LNCAP (cell line): ENCODE results near the gene MKNK1.

Source experiments
- TF ChIP-seq, protein P1 (sequence below): fragments of 450-650 bp; IDR thresholded peaks from 2 replicates; pipeline ENCODE4 v1.5.1; 2017; ENCODE audit warnings: mild to moderate bottlenecking

The MKNK1 gene

GRCh38 chr1:46520063-46520911 is 83.8 kb downstream of the MKNK1 start:
- TF ChIP-seq, protein P1, sequence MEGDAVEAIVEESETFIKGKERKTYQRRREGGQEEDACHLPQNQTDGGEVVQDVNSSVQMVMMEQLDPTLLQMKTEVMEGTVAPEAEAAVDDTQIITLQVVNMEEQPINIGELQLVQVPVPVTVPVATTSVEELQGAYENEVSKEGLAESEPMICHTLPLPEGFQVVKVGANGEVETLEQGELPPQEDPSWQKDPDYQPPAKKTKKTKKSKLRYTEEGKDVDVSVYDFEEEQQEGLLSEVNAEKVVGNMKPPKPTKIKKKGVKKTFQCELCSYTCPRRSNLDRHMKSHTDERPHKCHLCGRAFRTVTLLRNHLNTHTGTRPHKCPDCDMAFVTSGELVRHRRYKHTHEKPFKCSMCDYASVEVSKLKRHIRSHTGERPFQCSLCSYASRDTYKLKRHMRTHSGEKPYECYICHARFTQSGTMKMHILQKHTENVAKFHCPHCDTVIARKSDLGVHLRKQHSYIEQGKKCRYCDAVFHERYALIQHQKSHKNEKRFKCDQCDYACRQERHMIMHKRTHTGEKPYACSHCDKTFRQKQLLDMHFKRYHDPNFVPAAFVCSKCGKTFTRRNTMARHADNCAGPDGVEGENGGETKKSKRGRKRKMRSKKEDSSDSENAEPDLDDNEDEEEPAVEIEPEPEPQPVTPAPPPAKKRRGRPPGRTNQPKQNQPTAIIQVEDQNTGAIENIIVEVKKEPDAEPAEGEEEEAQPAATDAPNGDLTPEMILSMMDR: no peak

DNA sequence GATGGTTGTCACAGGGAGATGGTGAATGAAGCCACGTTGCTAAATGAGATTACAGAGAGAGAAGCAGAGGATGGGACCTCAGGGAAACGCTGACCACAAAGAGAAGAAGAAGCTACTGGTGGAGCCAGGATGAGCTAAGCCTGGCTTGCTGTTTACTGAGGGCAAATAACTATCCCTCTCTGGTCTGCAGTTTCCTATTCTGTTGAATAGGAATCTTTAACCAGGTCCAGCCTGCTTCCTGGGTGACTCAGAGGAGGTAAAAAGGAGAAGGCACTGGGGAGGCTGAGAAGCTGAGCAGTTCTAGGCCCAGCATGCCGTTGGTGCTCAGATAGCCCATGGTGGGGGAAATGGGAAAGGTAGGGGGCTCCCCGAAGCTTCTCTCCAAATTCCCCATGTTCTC is 84.9 kb downstream of the MKNK1 start:
- TF ChIP-seq, protein P1: no peak

- TF ChIP-seq, protein P1: no peak
Observed at GRCh38 chr1:46517932-46518498, 86.1 kb downstream of the MKNK1 start.

- TF ChIP-seq, protein P1: no peak
Observed at GRCh38 chr1:46517010-46517600, 87.0 kb downstream of the MKNK1 start.

DNA sequence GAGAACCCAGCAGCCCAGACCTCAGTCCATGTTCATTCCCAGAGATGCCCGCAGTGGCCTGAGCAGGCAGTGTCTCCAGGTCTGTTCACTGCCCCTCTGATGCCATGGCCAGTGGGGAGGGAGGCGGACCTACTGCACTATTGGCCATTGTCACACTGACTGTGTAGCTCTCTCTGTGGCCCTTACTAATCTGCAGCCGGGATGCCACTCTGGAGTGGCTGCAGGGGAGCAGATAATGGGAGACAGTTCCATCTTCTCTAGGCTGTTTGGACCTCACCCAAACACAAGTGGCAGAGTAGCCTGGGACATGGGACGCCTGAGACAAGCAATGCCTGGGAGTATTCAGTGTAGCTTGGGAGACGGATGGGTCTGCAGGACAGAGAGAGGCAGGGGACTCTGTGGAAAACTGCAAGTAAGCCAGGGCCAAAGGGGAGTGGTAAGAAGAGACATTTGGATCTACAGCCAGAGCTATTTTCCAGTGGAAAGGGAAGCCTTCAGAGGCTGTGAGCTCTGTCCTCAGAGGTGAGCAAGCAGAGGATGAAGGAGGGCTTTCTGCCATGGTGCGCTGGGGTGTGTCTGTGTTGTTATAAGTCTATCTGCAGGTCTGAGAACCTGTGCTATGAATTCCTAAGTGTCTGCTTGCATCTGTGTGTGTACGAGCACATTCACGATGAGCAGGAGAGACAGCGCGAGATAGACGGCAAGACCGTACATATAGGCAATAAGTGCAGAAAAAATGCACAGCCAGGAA is 87.7 kb downstream of the MKNK1 start:
- TF ChIP-seq, protein P1: no peak

DNA sequence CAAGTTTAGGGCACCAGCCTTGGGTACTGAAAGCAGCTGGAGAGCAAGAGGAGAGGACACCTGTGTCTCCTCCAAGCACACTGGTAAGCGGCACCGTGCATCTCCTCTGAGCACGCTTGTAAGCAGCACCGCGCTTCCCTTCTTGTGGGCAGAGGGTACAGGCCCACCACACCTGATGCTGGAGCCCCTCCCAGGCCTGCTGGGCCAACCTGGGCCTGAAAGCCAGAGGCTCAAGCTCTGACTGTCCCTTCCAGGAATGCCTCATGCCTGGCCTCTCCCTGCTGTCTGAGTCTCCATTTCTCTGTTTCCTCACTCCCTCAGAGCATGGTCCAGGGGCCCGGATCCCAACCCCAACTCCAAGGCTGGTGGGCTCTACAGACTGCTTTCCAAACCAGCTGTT is 88.5 kb downstream of the MKNK1 start:
- TF ChIP-seq, protein P1: no peak

GRCh38 chr1:46513536-46513935 is 90.5 kb downstream of the MKNK1 start:
- TF ChIP-seq, protein P1: no peak
